Activated T-helper 17 cell treated with anti-CD3 and anti-CD28 coated beads, Interleukin-2, amount 50 U/mL, for 72 hours (primary cell): ENCODE results near the gene KLHL10. TPM values are rescaled to one million over a fixed set of nuclear protein-coding genes. Genes with fewer than 3 reads are reported as not detected.
"Not testable (repeated sequence)": the region's sequence is repeated elsewhere in the genome, so short reads cannot be mapped to it uniquely, and the experiment has no call there.

Source experiments
- ATAC-seq: fragments of 150-1000 bp; cut with Tn5 transposase; replicated peaks from 2 replicates; pipeline ENCODE4 v1.10.0; 2021; ENCODE audit warnings: mild to moderate bottlenecking, moderate library complexity
- H3K27ac Mint-ChIP-seq: one replicate; pipeline ENCODE4 v1.8.0; 2022; ENCODE audit warnings: mixed read lengths
- H3K27me3 Mint-ChIP-seq: one replicate; pipeline ENCODE4 v1.8.0; 2022; ENCODE audit warnings: mixed read lengths
- H3K36me3 Mint-ChIP-seq: one replicate; pipeline ENCODE4 v1.8.0; 2022; ENCODE audit warnings: low read depth, mild to moderate bottlenecking, mixed read lengths
- H3K4me1 Mint-ChIP-seq: one replicate; pipeline ENCODE4 v1.8.0; 2022; ENCODE audit warnings: mixed read lengths
- H3K4me3 Mint-ChIP-seq: one replicate; pipeline ENCODE4 v1.8.0; 2022; ENCODE audit warnings: mild to moderate bottlenecking, mixed read lengths
- H3K9me3 Mint-ChIP-seq: one replicate; pipeline ENCODE4 v1.8.0; 2022; ENCODE audit warnings: mixed read lengths
- total RNA-seq, 2 donors: library from RNA; stranded (reverse); gene quantifications; one replicate each; pipeline ENCODE4 v1.2.3, GENCODE V29; 2022

Gene KLHL10
- total RNA-seq, 2 donors from 2014 or later: 0.16 TPM; not detected in 1

- no peaks in the 10 kb centered on the region for H3K27me3 Mint-ChIP-seq
- H3K4me3 Mint-ChIP-seq: no peak overlapping the region
- H3K4me1 Mint-ChIP-seq: peaks cover 13% of the 10 kb centered on the region
- H3K27ac Mint-ChIP-seq: no peak overlapping the region
- peaks cover 25% of the 10 kb centered on the region for H3K36me3 Mint-ChIP-seq
- no peaks in the 10 kb centered on the region for H3K9me3 Mint-ChIP-seq
- ATAC-seq: peak; percentile 13
Measured at GRCh38 chr17:41863074-41863848, 25.6 kb downstream of the KLHL10 start.

- no peaks in the 10 kb centered on the region for H3K9me3 Mint-ChIP-seq
- H3K27ac Mint-ChIP-seq: no peak overlapping the region
- no peak for ATAC-seq
- H3K27me3 Mint-ChIP-seq: no peaks in the 10 kb centered on the region
- peaks cover 19% of the 10 kb centered on the region for H3K4me1 Mint-ChIP-seq
- H3K36me3 Mint-ChIP-seq: peaks cover 37% of the 10 kb centered on the region
- no peak overlapping the region for H3K4me3 Mint-ChIP-seq
Measured at GRCh38 chr17:41864498-41864835, 26.8 kb downstream of the KLHL10 start.

DNA sequence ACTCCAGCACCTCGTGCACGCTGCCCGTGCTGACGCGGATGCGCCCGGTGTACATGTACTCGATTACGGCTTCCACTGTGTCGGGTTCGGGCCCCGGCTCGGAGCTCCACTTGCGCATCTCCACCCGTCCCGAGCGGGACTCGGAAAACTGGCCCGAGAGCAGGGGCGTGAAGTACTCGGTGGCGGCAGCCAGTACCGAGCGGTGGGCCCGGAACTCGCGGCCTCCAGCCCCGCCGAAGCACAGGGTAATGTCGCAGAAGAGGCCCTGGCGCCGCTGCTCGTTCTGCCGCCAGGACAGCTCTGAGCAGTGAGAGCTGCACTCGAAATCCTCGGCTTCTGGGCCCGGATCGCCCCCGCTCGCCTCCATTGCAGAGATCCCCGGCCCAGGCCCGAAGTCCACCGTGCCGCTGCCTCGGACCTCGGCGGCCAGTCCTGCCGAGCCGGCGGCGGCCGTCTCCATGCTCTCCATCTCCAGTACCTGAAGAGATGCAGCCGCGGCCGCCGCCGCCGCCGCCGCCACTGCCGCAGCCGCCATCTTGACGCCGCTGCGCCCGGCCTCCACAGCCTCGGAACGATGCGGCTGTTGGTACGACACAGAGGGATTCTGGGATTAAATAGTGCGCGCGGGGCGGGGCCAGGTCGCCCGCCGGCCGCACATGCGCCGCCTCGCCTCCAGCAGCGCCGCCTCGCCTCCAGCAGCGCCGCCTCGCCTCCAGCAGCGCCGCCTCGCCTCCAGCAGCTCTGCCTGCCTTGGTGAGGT is 27.4 kb downstream of the KLHL10 start, which contains the start of gene KLHL11:
TSS of gene KLHL11 (minus strand) at position 588 of the 760 bp plus-strand sequence. CDS start at position 535, 53 bp downstream.
- Mint-ChIP-seq H3K4me3 (no peak within 1 kb of the TSS), H3K9me3 (no peaks in the 10 kb centered on the region), H3K27me3 (no peaks in the 10 kb centered on the region), H3K36me3 (peaks cover 43% of the 10 kb centered on the region), H3K27ac (peak within 1 kb of the TSS; percentile 52), H3K4me1 (peaks cover 19% of the 10 kb centered on the region)
- ATAC-seq: peak; percentile 94

DNA sequence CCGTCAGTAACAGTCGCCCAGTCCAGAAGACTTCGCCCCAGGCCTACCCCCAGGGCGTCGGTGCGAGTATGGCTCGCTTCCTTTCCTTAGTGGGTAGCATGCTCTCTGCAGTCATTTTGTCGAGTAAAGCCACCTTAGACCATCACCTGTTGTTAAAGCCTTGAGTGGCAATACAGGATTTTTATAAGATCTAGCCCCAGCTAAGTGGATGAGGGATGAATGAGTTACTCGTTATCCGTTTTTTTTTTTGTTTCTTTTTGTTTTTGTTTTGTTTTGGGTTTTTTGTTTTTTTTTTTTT is 27.9 kb downstream of the KLHL10 start:
- Mint-ChIP-seq H3K4me3 (no peak overlapping the region), H3K27me3 (no peaks in the 10 kb centered on the region), H3K4me1 (peaks cover 18% of the 10 kb centered on the region), H3K9me3 (no peaks in the 10 kb centered on the region), H3K36me3 (peaks cover 48% of the 10 kb centered on the region), H3K27ac (peak overlapping the region; percentile 52)
- ATAC-seq: peak; percentile 1

DNA sequence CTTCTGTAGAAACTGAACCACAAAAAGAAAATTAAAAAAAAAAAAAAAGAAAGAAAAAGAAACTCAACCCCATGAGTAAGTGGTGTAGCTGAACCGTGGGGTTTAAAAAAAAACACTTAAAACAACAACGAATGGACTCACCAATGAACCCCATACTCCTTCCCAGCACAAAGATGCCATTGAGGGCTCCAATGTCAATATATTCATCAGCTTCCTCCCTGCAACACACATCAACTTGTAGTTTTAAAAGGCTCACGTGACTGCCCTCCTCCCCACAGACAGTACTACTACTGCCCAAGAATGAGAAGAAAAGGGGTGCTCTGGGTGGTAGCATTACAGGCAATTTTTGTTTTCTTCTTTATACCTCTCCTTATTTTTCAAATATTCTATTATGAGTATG is 30.9 kb downstream of the KLHL10 start:
- Mint-ChIP-seq H3K4me3 (peak overlapping the region; percentile 38), H3K36me3 (peaks cover 72% of the 10 kb centered on the region)

DNA sequence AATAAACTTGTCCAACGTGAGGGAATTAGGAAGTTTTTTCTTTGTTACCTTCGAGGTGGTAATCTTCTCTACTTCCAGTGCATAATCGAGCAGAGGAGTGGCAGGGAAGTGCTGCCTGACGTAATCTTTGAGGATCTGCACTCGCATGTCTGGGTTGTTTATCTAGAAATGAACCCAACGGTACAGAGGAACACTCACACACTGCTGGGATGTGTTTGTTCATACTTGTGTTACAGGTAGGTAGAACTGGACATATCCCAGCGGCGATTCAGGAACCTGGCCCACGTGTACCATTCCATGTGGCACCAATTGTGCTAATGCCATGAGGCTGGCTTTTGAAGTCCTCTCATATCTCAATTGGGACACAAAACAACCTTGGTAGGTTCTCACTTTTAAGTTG is 31.8 kb downstream of the KLHL10 start:
- no peak for ATAC-seq
- Mint-ChIP-seq H3K36me3 (peaks cover 79% of the 10 kb centered on the region), H3K27ac (peak overlapping the region; percentile 77), H3K27me3 (no peaks in the 10 kb centered on the region), H3K4me1 (peaks cover 10% of the 10 kb centered on the region), H3K4me3 (peak overlapping the region; percentile 38), H3K9me3 (no peaks in the 10 kb centered on the region)

More for the DNA sequence above, 30.9 kb downstream of the KLHL10 start:
- H3K27ac Mint-ChIP-seq: peak overlapping the region; percentile 77
- ATAC-seq: no peak
- no peaks in the 10 kb centered on the region for H3K27me3 Mint-ChIP-seq
- no peaks in the 10 kb centered on the region for H3K9me3 Mint-ChIP-seq
- H3K4me1 Mint-ChIP-seq: peaks cover 10% of the 10 kb centered on the region

DNA sequence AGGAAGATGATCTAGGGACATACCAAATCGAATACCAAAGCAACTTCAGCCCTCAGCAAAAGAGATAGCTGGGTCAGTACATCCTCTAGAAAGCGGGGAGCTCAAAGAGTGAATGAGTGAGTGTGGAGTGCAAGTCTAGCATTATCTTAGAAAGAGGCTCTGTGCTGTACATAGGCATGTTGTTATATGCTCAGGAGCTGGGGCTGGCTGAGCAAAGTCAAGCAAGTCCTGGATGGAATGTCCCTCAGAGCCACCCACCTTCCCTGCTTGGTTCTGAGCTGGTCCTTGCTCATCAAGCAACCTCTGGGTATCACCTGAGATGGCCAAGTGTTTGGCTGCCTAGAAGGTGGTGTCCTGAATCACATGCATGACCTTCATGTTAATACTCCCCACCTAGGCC is 32.5 kb downstream of the KLHL10 start:
- H3K27ac Mint-ChIP-seq: peak overlapping the region; percentile 77
- peaks cover 10% of the 10 kb centered on the region for H3K4me1 Mint-ChIP-seq
- no peaks in the 10 kb centered on the region for H3K27me3 Mint-ChIP-seq
- H3K36me3 Mint-ChIP-seq: peaks cover 85% of the 10 kb centered on the region
- no peak overlapping the region for H3K4me3 Mint-ChIP-seq
- H3K9me3 Mint-ChIP-seq: no peaks in the 10 kb centered on the region
- no peak for ATAC-seq

- Mint-ChIP-seq H3K36me3 (peaks cover 87% of the 10 kb centered on the region), H3K27me3 (no peaks in the 10 kb centered on the region), H3K4me1 (peaks cover 10% of the 10 kb centered on the region), H3K4me3 (no peak overlapping the region), H3K27ac (no peak overlapping the region), H3K9me3 (no peaks in the 10 kb centered on the region)
- ATAC-seq: no peak
Measured at GRCh38 chr17:41870627-41871026, 33.0 kb downstream of the KLHL10 start.

DNA sequence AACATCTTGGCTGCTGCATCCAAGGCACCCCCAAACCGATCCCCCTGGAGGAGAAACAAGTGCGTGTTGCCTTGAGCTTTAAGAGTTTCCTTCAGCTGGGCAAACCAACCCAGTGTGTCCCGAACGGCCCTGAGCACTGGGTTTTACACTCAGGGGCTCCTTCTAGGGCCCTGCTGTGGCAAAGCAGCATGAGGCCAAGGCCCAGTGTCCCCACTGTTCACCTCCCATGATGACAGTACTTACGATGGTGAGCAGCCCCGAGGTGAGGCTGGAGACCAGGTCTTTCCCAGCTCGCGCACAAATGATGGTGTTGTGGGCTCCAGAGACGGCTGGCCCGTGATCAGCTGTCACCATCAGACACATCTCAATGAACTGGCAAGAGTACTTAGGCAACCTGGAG is 34.2 kb downstream of the KLHL10 start:
- H3K27me3 Mint-ChIP-seq: no peaks in the 10 kb centered on the region
- ATAC-seq: no peak
- no peak overlapping the region for H3K4me3 Mint-ChIP-seq
- H3K9me3 Mint-ChIP-seq: no peaks in the 10 kb centered on the region
- no peak overlapping the region for H3K27ac Mint-ChIP-seq
- peaks cover 10% of the 10 kb centered on the region for H3K4me1 Mint-ChIP-seq
- H3K36me3 Mint-ChIP-seq: peaks cover 91% of the 10 kb centered on the region

DNA sequence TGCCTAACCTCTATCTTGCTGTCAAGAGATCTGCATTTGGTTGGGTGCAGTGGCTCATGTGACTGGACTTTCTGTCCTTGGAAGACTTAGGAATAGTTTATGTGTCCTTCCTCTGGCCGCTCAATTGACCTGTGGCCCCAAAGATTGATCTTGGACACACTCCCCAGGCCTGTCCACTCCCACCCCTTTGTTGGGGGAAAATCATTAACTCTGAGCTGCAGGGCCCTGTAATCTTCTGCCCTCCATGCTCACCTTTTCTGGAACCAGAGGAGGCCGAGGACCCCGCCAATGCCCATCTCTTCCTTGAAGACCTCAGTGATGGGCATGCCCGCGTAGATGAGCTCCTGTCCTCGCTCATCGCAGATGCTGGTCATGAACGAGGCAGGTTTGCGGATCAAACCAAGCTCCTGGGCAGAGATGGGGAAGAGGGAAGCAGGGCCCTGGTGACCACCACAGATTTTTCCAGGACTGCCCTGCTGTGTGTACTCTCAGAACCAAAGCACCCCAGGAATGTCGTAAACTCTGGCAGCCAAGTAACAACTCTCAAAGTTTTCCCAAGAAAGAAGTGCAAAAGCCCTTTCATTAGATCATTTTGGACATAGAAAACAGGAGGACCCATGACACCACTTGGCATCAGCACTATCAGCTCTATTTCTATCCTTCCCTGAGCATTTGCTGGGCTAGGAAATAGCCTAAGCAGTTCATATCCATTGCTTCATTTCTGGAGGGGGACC is 36.1 kb downstream of the KLHL10 start:
- ATAC-seq: no peak
- Mint-ChIP-seq H3K36me3 (peaks cover 91% of the 10 kb centered on the region), H3K27ac (no peak overlapping the region), H3K27me3 (no peaks in the 10 kb centered on the region), H3K4me3 (no peak overlapping the region), H3K9me3 (no peaks in the 10 kb centered on the region), H3K4me1 (peaks cover 5% of the 10 kb centered on the region)

- H3K27me3 Mint-ChIP-seq, H3K4me1 Mint-ChIP-seq, H3K27ac Mint-ChIP-seq, H3K4me3 Mint-ChIP-seq, ATAC-seq, H3K9me3 Mint-ChIP-seq: not testable (repeated sequence)
- H3K36me3 Mint-ChIP-seq: peaks cover 91% of the 10 kb centered on the region
Measured at GRCh38 chr17:41874293-41874670, 36.7 kb downstream of the KLHL10 start.

DNA sequence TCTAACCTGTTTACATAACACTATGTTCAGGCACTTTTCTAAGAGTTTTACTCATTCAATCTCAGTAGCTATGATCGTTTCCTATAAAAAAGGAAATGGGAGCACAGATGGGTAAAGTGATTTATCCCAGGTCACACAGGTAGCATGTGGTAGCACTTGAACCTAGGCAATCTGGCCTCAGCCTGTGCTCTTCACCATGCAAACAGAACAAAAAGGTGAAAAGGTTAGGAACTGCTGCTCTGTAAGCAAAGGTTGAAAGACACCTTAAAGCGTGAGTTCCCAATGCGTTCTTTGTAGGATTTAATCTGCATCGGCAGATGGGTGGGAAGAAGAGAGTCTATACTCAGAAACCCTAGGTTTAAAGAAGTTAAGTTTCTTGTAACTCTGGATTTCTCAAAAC is 42.5 kb downstream of the KLHL10 start:
- Mint-ChIP-seq H3K9me3 (no peaks in the 10 kb centered on the region), H3K36me3 (peaks cover 93% of the 10 kb centered on the region), H3K27ac (no peak overlapping the region), H3K4me3 (no peak overlapping the region), H3K4me1 (no peaks in the 10 kb centered on the region), H3K27me3 (no peaks in the 10 kb centered on the region)
- no peak for ATAC-seq

- H3K27me3 Mint-ChIP-seq: no peaks in the 10 kb centered on the region
- no peak for ATAC-seq
- no peak overlapping the region for H3K4me3 Mint-ChIP-seq
- H3K36me3 Mint-ChIP-seq: peaks cover 98% of the 10 kb centered on the region
- H3K9me3 Mint-ChIP-seq: no peaks in the 10 kb centered on the region
- no peaks in the 10 kb centered on the region for H3K4me1 Mint-ChIP-seq
- peak overlapping the region; percentile 35 for H3K27ac Mint-ChIP-seq
Measured at GRCh38 chr17:41882756-41883155, 45.1 kb downstream of the KLHL10 start.

GRCh38 chr17:41885733-41886132 is 48.1 kb downstream of the KLHL10 start:
- Mint-ChIP-seq H3K4me1 (no peaks in the 10 kb centered on the region), H3K4me3 (no peak overlapping the region), H3K27me3 (no peaks in the 10 kb centered on the region), H3K36me3 (peaks cover 93% of the 10 kb centered on the region), H3K27ac (peak overlapping the region; percentile 39), H3K9me3 (no peaks in the 10 kb centered on the region)
- no peak for ATAC-seq
